Choroid plexus epithelial cell (primary cell): ENCODE data around the gene AP1M1.

Source experiments
- DNase-seq: peaks from one replicate; pipeline ENCODE4 v3.0.0-alpha.2; 2010; ENCODE audit warnings: low read depth
- H3K4me3 ChIP-seq: 2 replicates; pipeline ENCODE4 v1.5.1; 2011; ENCODE audit warnings: low read depth, mild to moderate bottlenecking, control low read depth, low read length, moderate library complexity
- TF ChIP-seq, protein P1 (sequence below): conservative IDR thresholded peaks from 2 replicates; pipeline ENCODE4 v1.5.1; 2011; ENCODE audit warnings: low read depth, mild to moderate bottlenecking, control low read depth, inconsistent platforms, low read length, moderate library complexity

AP1M1 gene

DNA sequence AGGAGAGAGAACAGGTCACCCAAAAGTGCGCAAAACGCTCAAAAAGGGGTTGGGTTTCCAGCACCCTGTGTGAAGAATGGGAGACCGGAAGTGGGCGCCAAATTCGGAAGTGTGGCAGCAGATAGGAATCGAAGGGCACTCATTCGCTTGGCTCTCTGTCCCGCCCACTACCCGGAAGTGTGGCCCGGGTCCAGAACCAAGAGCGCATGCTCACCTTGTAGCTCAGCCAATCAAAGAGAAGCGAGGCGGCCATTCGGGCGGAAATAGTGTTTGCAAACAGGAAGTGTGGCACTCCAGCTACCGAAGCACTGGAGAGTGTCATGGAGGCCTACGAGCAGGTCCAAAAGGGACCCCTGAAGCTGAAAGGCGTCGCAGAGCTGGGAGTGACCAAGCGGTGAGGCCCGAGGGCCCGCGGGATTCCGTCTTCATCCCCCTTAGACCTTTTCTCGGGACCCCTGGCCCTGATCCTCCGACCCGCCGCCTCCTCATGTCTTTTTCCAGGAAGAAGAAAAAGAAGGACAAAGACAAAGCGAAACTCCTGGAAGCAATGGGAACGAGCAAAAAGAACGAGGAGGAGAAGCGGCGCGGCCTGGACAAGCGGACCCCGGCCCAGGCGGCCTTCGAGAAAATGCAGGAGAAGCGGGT, 12.5 kb upstream of the AP1M1 start, which contains the start of gene FAM32A:
FAM32A (plus strand) TSS at position 288 of the 645 bp plus-strand sequence; CDS start at position 321, 33 bp downstream.
- H3K4me3 ChIP-seq = peak within 1 kb of the TSS; percentile 99
- TF ChIP-seq, protein P1, sequence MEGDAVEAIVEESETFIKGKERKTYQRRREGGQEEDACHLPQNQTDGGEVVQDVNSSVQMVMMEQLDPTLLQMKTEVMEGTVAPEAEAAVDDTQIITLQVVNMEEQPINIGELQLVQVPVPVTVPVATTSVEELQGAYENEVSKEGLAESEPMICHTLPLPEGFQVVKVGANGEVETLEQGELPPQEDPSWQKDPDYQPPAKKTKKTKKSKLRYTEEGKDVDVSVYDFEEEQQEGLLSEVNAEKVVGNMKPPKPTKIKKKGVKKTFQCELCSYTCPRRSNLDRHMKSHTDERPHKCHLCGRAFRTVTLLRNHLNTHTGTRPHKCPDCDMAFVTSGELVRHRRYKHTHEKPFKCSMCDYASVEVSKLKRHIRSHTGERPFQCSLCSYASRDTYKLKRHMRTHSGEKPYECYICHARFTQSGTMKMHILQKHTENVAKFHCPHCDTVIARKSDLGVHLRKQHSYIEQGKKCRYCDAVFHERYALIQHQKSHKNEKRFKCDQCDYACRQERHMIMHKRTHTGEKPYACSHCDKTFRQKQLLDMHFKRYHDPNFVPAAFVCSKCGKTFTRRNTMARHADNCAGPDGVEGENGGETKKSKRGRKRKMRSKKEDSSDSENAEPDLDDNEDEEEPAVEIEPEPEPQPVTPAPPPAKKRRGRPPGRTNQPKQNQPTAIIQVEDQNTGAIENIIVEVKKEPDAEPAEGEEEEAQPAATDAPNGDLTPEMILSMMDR = peak; percentile 25
- DNase-seq = peak; percentile 99

- TF ChIP-seq, protein P1 = peak; percentile 62
- DNase-seq = peak; percentile 48
- H3K4me3 ChIP-seq = peak overlapping the region; percentile 99
Measured at GRCh38 chr19:16185768-16186123, 12.0 kb upstream of the AP1M1 start.

DNA sequence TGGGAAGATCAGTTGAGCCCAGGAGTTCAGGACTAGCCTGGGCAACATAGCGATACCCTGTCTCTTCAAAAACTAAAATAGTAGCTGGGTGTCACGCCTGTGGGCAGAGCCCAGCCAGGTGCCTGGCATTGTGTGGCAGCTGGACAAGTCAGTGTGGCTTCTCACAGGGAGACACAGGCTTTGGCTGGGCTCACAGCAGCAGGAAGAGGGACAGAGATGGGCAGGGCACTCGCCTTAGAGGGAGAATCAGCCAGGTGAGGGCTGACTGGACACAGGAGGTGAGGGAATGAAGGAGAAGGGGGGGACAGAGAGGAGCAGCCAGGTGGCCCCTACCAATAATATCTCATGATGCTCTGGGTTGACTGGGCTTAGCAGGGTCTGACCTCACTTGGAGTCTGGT, 9.2 kb upstream of the AP1M1 start:
- TF ChIP-seq, protein P1 = no peak

GRCh38 chr19:16190198-16190597, 7.5 kb upstream of the AP1M1 start:
- TF ChIP-seq, protein P1 = no peak
- H3K4me3 ChIP-seq = no peak overlapping the region
- no peak for DNase-seq

More for the DNA sequence above, 9.2 kb upstream of the AP1M1 start:
- no peak overlapping the region for H3K4me3 ChIP-seq
- no peak for DNase-seq

DNA sequence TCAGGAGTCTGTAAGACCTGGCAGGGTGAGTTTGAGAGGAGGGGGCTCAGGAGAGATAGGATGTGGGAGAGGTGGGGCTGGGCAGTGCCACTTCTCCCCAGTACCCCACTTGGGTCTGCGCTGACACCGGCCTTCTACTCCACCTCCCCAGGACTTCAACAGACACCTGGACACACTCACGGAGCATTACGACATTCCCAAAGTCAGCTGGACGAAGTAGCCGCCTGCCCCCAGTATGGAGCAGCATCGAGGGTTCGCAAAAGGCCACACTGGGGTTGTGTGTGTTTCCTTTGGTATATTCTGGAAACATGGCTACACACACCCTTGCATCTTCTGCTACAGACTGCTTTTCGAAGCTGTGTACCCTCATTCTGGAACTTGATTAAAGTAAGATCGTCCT, 7.0 kb upstream of the AP1M1 start:
- DNase-seq = no peak
- no peak overlapping the region for H3K4me3 ChIP-seq
- TF ChIP-seq, protein P1 = no peak

DNA sequence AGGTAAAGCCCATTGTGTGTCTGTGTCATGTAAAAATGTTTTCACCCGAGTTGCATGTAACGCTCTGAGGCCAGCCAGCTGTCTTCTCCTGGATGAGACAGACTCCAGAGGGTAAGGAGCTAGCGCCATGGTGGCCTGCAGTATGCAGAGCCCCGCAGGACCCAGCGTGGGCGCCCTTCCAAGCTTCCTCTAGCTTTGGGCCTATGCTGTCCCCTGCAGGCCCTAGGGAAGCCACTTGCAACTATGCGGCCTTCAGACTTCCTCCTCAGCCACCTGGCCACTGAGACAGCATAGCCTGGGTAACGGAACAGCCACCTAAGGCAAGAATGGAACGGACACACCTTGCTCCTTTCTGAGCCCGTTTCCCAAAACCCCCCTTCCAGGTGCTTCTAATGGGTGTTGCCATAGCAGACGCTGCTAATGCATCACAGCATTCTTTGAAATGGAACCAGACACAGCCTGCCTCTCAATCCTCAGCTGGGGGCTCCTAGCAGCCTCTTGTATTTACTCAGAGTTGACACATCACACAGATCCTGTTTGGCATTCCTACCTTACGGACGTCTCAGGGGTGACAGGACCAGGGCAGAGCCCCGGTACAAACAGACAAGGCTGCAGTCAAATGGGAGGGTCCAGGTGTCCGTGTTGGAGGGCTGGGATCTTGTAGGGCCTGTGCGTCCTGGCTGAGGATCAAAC, 6.3 kb upstream of the AP1M1 start:
- TF ChIP-seq, protein P1 = no peak
- no peak overlapping the region for H3K4me3 ChIP-seq

DNA sequence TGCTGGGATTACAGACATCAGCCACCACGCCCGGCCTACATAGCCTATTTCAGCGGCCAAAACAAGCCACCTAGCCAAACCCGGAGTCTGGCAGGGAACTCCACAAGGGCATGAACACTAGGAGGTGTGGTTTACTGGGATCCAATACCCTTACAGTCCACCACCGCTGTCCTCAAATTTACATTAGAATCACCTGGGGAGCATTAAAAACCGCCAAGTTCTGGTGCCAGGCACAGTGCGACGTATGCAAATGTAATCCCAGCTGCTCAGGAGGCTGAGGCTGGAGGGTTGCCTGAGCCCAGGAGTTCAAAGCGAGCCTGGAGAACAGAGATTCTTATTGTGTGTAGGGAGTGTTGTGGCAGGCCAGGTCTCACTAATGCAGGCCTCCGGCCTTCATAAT, 4.2 kb upstream of the AP1M1 start:
- TF ChIP-seq, protein P1 = no peak
- DNase-seq = no peak

More for the DNA sequence above, 6.3 kb upstream of the AP1M1 start:
- DNase-seq = no peak

More for the DNA sequence above, 4.2 kb upstream of the AP1M1 start:
- no peak overlapping the region for H3K4me3 ChIP-seq
